IMR-90 (cell line): ENCODE data around the gene BRCA1. TPM values are rescaled to one million over a fixed set of nuclear protein-coding genes. Genes with fewer than 3 reads are reported as not detected.

Source experiments
- ATAC-seq: fragments of 200-7000 bp; cut with Tn5 transposase; 2 replicates; pipeline ENCODE4 v1.9.1; 2020; ENCODE audit warnings: low read depth, mild to moderate bottlenecking, moderate library complexity
- BruUV-seq: library from RNA; stranded (reverse); fragments of 400-500 nt; replicated peaks from 2 replicates; lab custom pipeline; 2021; lab: Mats Ljungman, UMichigan
- CTCF ChIA-PET: fragments of 300-600 bp; formaldehyde crosslinking; extraction: SDS; loops from one replicate; lab custom pipeline; 2021; ENCODE audit warnings: antibody characterized with exemption; lab: Yijun Ruan, JAX
- POLR2A ChIA-PET: fragments of 300-600 bp; sonication (Branson Sonifier 250); formaldehyde crosslinking; loops from one replicate; lab custom pipeline; 2022; ENCODE audit warnings: antibody characterized with exemption; ENCODE audit not compliant: unreplicated experiment; lab: Charles Lee
- DNase-seq: peaks from one replicate; pipeline ENCODE4 v3.0.0; 2013
- H2AFZ ChIP-seq: replicated peaks from 2 replicates; pipeline ENCODE3; 2013; ENCODE audit warnings: low read length, mild to moderate bottlenecking; ENCODE audit not compliant: poor library complexity
- H2AK5ac ChIP-seq: 2 replicates; pipeline ENCODE4 v1.6.1; 2013; ENCODE audit warnings: low read depth, low read length, inconsistent platforms
- H2AK9ac ChIP-seq: replicated peaks from 2 replicates; pipeline ENCODE3; 2013; ENCODE audit warnings: mild to moderate bottlenecking, low read depth, low read length, moderate library complexity; ENCODE audit not compliant: poor library complexity
- H2BK120ac ChIP-seq: 2 replicates; pipeline ENCODE4 v1.6.1; 2013; ENCODE audit warnings: low read depth, low read length, inconsistent platforms
- H2BK15ac ChIP-seq: 3 replicates; pipeline ENCODE4 v1.6.1; 2013; ENCODE audit warnings: low read depth, low read length, inconsistent platforms
- H2BK20ac ChIP-seq: 2 replicates; pipeline ENCODE4 v1.6.1; 2013; ENCODE audit warnings: low read depth, mild to moderate bottlenecking, inconsistent platforms, low read length, moderate library complexity
- H2BK5ac ChIP-seq: 2 replicates; pipeline ENCODE4 v1.6.1; 2013; ENCODE audit warnings: mild to moderate bottlenecking, low read depth, low read length, inconsistent platforms; ENCODE audit not compliant: poor library complexity, severe bottlenecking
- H3K14ac ChIP-seq: replicated peaks from 2 replicates; pipeline ENCODE4 v1.6.1; 2013; ENCODE audit warnings: low read depth, low read length, inconsistent platforms
- H3K18ac ChIP-seq: 2 replicates; pipeline ENCODE4 v1.6.1; 2013; ENCODE audit warnings: low read depth, low read length, control low read depth
- H3K23ac ChIP-seq: 2 replicates; pipeline ENCODE4 v1.6.1; 2013; ENCODE audit warnings: low read depth, low read length, inconsistent platforms
- H3K27ac ChIP-seq: 2 replicates; pipeline ENCODE4 v1.5.1; 2013; ENCODE audit warnings: mild to moderate bottlenecking, control low read depth, low read length; ENCODE audit not compliant: insufficient read depth
- H3K27me3 ChIP-seq: 2 replicates; pipeline ENCODE4 v1.6.1; 2013; ENCODE audit warnings: low read length; ENCODE audit not compliant: control insufficient read depth, insufficient read depth
- H3K36me3 ChIP-seq: 2 replicates; pipeline ENCODE4 v1.6.1; 2013; ENCODE audit warnings: low read length, mixed read lengths; ENCODE audit not compliant: control insufficient read depth, insufficient read depth
- H3K4ac ChIP-seq: 2 replicates; pipeline ENCODE4 v1.6.1; 2013; ENCODE audit warnings: low read depth, low read length, inconsistent platforms
- H3K4me1 ChIP-seq: 2 replicates; pipeline ENCODE4 v1.6.1; 2013; ENCODE audit warnings: low read length, mixed read lengths; ENCODE audit not compliant: control insufficient read depth, insufficient read depth
- H3K4me2 ChIP-seq: 2 replicates; pipeline ENCODE4 v1.6.1; 2013; ENCODE audit warnings: low read depth, mild to moderate bottlenecking, control low read depth, low read length, moderate library complexity
- H3K4me3 ChIP-seq: 2 replicates; pipeline ENCODE4 v1.5.1; 2013; ENCODE audit warnings: low read depth, mild to moderate bottlenecking, control low read depth, low read length, moderate library complexity; ENCODE audit not compliant: insufficient read depth
- H3K56ac ChIP-seq: 2 replicates; pipeline ENCODE4 v1.6.1; 2013; ENCODE audit warnings: low read length, inconsistent platforms; ENCODE audit not compliant: insufficient read depth; ENCODE audit errors: extremely low read depth
- H3K79me1 ChIP-seq, 2 experiments: 2 replicates each; pipeline ENCODE4 v1.6.1; 2013; ENCODE audit warnings: low read length in 2 of 2, inconsistent platforms in 1 of 2, low read depth in 1 of 2
- H3K9ac ChIP-seq: 2 replicates; pipeline ENCODE4 v1.6.1; 2013; ENCODE audit warnings: low read depth, low read length, control low read depth
- H3K9me1 ChIP-seq: 2 replicates; pipeline ENCODE4 v1.6.1; 2013; ENCODE audit warnings: low read length, inconsistent platforms; ENCODE audit not compliant: insufficient read depth
- H3K9me3 ChIP-seq: 2 replicates; pipeline ENCODE4 v1.6.1; 2013; ENCODE audit warnings: low read length; ENCODE audit not compliant: control insufficient read depth, insufficient read depth
- H4K20me1 ChIP-seq: 2 replicates; pipeline ENCODE4 v1.6.1; 2013; ENCODE audit warnings: low read length, inconsistent platforms; ENCODE audit not compliant: insufficient read depth
- H4K5ac ChIP-seq: 2 replicates; pipeline ENCODE4 v1.6.1; 2013; ENCODE audit warnings: mild to moderate bottlenecking, low read depth, low read length, control low read depth
- H4K8ac ChIP-seq, 2 experiments: 2 replicates each; pipeline ENCODE4 v1.6.1; 2013; ENCODE audit warnings: low read depth in 2 of 2, low read length in 2 of 2, control low read depth in 1 of 2, inconsistent platforms in 1 of 2
- H4K91ac ChIP-seq: 2 replicates; pipeline ENCODE4 v1.6.1; 2013; ENCODE audit warnings: low read depth, low read length, inconsistent platforms; ENCODE audit not compliant: insufficient read depth
- SMC3 ChIP-seq: fragments of 150-350 bp; IDR thresholded peaks from 2 replicates; pipeline ENCODE4 v1.6.1; 2016; ENCODE audit warnings: low read depth, mild to moderate bottlenecking, antibody characterized with exemption, low read length, moderate library complexity
- whole genome bisulfite sequencing, 2 experiments: methylation state at CpG; one replicate each; pipeline versions ENCODE4 v1.1.5 to v1.1.7; 2013; ENCODE audit warnings: missing lambda C conversion rate in 2 of 2; ENCODE audit not compliant: insufficient read length in 1 of 2; ENCODE audit errors: extremely low coverage in 2 of 2; 5-methylcytosine and 5-hydroxymethylcytosine counted together
- dilution Hi-C: fragments of 300-500 bp; cut with HindIII; formaldehyde crosslinking; loops from one replicate; pipeline ENCODE4 v1.14.3; 2018; ENCODE audit warnings: low sequenced_read_pairs; ENCODE audit not compliant: unreplicated experiment
- in situ Hi-C: fragments of 300-500 bp; cut with MboI; formaldehyde crosslinking; loops from 3 replicates; pipeline ENCODE4 v1.14.3; 2019; ENCODE audit warnings: low sequenced_read_pairs, inconsistent platforms, mixed read lengths
- intact Hi-C: fragments of 100-400 bp; cut with micrococcal nuclease; formaldehyde crosslinking; loops from 2 replicates; pipeline ENCODE4 v1.10.0; 2022
- polyA plus RNA-seq, 3 experiments: library from polyadenylated mRNA; depleted of rRNA; stranded (reverse); fragments of >200 nt; gene quantifications; 2 replicates each; pipeline ENCODE4 v1.2.3, GENCODE V29; 2012; ENCODE audit warnings: low replicate concordance in 1 of 3
- total RNA-seq: library from RNA; depleted of rRNA; stranded (reverse); fragments of >200 nt; gene quantifications from 2 replicates; pipeline ENCODE4 v1.2.3, GENCODE V29; 2012

The BRCA1 gene
- total and polyA plus RNA-seq, 2 of the 4 experiments (the other 2 are of a cell fraction) = 8.3 to 17.7 TPM

DNA sequence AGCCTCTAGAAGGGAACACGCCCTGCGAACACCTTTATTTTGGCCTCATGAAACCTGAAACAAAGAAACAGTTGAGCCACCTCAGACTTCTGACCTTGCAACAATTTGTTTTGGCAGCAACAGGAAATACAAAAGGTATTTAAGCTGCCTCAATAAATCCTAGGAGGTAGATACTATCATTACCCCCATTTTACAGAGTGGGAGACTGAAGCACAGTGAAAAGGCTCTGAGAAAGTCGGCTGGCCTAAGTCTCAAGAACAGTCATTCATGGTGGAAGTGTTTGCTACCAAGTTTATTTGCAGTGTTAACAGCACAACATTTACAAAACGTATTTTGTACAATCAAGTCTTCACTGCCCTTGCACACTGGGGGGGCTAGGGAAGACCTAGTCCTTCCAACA is 81.1 kb downstream of the BRCA1 start:
- in situ Hi-C loops (no loop called here), dilution Hi-C loops (no loop called here)

More for the DNA sequence above, 81.1 kb downstream of the BRCA1 start:
- CTCF ChIA-PET = no interaction called here
- Histone ChIP-seq H2BK120ac (no peak overlapping the region), H3K23ac (no peak overlapping the region), H2BK5ac (no peak overlapping the region), H3K27ac (no peak overlapping the region), H2BK20ac (no peak overlapping the region), H4K8ac (no peak overlapping the region), H3K9me3 (no peaks in the 10 kb centered on the region), H3K14ac (no peak overlapping the region), H3K56ac (no peak overlapping the region), H3K18ac (no peak overlapping the region), H3K4me2 (no peak overlapping the region), H3K4ac (no peak overlapping the region), H3K9me1 (0 out of 2 replicates have a peak, but pooled peaks cover 3% of the 10 kb centered on the region), H4K20me1 (no peaks in the 10 kb centered on the region), H3K79me1 (no peaks in the 10 kb centered on the region), H4K5ac (no peak overlapping the region), H2AK5ac (no peak overlapping the region), H3K4me3 (no peak overlapping the region), H3K4me1 (peaks cover 6% of the 10 kb centered on the region), H4K91ac (no peak overlapping the region), H2AK9ac (no peak overlapping the region), H2AFZ (no peak overlapping the region), H3K9ac (no peak overlapping the region), H2BK15ac (no peak overlapping the region), H3K36me3 (no peaks in the 10 kb centered on the region; the same call in 1 of the 2 replicates), H3K27me3 (no peaks in the 10 kb centered on the region)
- DNase-seq (no peak), ATAC-seq (no peak)
- intact Hi-C loops = no loop called here
- no peak for TF ChIP-seq SMC3
- POLR2A ChIA-PET = no interaction called here
- BruUV-seq = no TSS peak
- WGBS, 2 experiments = 100% methylated on average over 2 of the region's 4 CpGs; no CpG with 5 or more reads in 1 of the 2 experiments
